Activated CD8-positive, alpha-beta memory T cell treated with anti-CD3 and anti-CD28 coated beads, Interleukin-2, amount 50 U/mL, for 1 hour (primary cell): ENCODE measurements around the gene SREBF2.
"Not testable (repeated sequence)": the region's sequence is repeated elsewhere in the genome, so short reads cannot be mapped to it uniquely, and the experiment has no call there.

Source experiments
- DNase-seq: peaks from one replicate; pipeline ENCODE4 v3.0.0-alpha.2; 2020; ENCODE audit errors: extremely low read depth

The SREBF2 gene

DNA sequence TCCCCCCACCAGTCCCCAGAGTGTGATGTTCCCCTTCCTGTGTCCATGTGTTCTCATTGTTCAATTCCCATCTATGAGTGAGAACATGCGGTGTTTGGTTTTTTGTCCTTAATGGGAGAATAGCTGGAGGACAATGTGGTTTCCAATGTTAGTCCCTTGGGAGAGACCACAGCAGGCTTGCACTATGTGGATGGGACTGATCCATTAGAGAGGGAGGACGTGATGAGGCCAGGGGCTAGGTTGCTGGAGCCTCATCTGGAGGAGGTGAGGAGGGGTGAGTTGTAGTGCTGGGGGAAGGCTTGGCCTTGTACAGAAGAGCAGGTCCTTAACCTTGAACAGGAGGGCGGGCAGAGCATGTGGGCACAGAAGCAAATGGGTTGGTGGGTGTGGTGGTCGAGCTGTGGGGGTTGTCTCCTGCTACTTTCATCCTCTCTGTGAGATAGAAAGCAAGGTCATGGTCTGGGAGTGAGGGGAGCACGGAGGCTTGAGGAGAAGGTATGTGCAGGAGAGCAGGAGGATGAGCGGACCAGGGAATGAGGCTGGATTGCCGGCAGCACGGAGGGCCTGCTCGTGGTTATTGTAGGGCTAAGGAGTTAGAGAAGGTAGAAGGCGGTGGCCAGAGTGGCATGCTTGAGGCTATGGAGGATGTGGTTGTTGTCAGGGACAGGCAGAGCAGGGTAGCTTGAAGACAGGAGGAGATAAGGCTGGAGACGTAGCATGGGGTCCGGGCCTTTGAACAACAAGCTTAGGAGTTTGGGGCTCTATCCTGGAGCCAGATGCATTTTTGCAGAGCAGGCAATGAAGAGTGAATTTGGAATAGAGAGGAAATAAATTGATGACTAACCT lies 11.2 kb upstream of the SREBF2 start:
- no peak for DNase-seq

GRCh38 chr22:41822317-41823057 lies 10.4 kb upstream of the SREBF2 start:
- peak; percentile 26 for DNase-seq

- no peak for DNase-seq
Measured at GRCh38 chr22:41823797-41824196, 9.1 kb upstream of the SREBF2 start.

- DNase-seq, result no peak
Measured at GRCh38 chr22:41825376-41825775, 7.5 kb upstream of the SREBF2 start.

DNA sequence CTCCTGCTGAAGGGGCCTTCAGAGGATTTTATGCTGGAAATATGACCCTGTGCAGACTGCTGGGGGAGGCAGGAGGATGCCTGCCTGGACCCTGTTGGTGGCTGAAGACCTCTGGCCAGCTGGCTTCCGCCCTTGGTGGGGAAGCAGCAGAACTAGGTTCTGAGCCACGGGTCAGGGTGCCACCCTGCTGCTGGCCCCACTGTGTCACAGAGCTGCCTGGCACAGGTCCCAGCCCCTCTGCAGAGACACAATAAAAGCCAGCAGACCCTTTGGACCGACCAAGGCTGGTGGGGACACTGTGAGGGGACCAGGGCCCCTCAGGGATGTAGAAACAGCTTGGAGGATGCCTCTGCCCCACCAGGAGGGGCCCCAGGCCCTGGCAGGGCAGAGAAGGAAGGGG lies 6.9 kb upstream of the SREBF2 start:
- DNase-seq, result no peak

DNA sequence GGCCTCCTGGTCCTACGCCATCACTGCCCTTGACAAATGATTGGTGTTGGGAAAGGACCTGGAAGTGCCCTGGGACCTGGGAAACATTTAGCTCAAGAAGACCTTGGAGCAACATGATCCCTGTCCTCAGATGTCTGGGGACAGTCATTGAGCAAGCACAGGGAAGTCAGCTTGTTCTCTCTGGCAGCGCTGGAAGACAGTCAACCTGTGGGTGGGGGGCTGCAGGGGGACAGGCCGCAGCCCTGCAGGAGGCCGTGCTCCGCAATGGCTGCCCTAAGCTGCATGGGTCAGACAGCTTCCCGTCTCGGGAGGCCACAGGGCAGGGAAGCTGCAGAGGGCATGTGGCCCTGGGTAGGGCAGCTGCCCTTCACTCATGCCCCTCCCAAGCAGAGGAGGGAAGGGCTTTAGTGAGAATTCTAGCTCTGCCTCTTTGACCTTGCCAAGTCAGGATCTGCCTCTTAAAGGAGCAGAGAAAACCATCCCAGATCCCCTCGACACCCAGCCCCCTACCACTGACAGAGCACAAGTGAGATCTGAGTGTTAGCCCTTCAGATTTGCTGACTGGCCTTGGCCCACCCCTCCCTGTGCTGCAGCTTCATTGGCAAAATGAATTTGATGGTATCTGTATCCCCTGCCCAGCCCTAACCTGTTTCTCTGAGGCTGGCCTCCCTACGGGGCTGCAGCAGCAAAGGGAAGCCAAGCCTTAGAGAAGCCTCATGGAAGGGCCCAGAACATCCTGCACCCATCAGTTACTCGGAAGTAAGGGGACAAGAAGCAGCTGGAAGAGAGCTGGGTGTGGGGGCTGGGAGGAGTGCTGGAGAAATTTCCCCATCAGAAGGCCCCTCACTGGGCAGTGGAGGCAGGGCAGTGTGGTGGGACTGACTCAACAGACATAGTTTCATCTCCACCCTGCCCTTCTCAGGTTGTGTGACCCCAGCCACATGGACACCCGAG lies 6.2 kb upstream of the SREBF2 start:
- no peak for DNase-seq

- no peak for DNase-seq
Measured at GRCh38 chr22:41827671-41828070, 5.2 kb upstream of the SREBF2 start.

GRCh38 chr22:41828516-41828915 lies 4.4 kb upstream of the SREBF2 start:
- DNase-seq, result no peak

- no peak for DNase-seq
Measured at GRCh38 chr22:41830174-41830573, 2.7 kb upstream of the SREBF2 start.

- DNase-seq, result no peak
Measured at GRCh38 chr22:41831383-41831782, 1.5 kb upstream of the SREBF2 start.

GRCh38 chr22:41831828-41832552 lies 915 bp upstream of the SREBF2 start:
- DNase-seq, result no peak

DNA sequence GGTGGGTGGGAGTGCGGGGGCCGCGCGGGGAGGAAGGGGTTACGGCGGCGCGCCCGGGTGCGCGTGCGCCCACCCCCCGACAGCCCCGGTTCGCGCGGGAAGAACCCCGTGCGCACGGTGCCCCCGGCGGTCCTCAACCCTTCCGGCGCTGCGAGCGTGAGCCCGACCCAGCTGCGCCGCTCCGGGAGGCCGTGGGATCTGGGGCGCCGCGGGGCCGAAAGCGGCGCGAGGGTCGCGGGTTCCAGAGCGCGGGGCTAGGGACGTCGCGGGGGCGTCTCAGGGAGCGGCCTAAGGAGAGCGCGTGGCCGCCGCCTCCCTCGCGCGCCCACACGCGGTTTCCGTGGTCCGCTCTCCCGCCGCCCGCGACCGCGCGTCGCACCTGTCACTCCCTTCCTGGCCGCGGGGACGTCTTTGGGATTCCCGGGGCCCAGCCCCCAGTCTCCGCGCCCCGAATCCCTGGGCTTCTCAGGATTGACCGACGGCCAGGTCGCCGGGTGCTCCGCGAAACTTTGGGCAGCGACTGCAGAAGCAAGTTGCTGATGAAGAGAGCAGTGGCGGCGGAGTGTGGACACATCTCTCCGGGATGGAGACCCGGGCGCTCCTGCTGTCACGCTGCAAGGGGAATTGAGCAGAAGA lies 582 bp downstream of the SREBF2 start:
- DNase-seq, result no peak

GRCh38 chr22:41834005-41834944 lies 1.4 kb downstream of the SREBF2 start:
- no peak for DNase-seq

DNA sequence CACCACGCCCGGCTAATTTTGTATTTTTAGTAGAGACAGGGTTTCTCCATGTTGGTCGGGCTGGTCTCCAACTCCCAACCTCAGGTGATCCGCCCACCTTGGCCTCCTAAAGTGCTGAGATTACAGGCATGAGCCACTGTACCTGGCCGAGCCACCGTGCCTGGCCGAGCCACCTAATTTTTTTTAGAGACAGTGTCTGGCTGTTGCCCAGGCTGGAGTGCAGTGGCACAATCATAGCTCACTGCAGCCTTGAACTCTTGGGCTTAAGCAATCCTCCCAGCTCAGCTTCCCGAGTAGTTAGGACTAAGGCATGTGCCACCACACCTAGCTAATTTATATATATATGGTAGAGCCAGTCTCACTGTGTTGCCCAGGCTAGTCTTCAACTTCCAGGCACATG lies 2.6 kb downstream of the SREBF2 start:
- DNase-seq, result not testable (repeated sequence)

DNA sequence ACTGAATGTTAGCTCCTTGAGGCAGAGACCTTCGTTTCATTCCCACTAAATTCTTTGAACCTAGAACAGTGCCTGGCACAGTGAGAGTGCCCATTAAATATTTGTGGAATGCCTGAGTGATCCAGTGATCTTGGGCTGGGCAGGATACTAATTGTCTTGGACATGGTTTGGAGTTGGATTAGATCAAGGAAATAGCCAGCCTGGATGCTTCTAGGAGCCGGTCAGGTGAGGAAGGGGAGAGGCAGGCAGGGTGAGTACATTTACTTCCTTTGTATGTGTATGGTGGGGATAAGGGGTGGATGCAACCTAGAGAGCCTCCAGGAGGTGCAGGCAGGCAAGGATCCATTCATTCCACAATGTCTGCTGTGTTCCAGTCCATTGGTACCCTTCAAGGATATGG lies 3.6 kb downstream of the SREBF2 start:
- DNase-seq, result no peak

DNA sequence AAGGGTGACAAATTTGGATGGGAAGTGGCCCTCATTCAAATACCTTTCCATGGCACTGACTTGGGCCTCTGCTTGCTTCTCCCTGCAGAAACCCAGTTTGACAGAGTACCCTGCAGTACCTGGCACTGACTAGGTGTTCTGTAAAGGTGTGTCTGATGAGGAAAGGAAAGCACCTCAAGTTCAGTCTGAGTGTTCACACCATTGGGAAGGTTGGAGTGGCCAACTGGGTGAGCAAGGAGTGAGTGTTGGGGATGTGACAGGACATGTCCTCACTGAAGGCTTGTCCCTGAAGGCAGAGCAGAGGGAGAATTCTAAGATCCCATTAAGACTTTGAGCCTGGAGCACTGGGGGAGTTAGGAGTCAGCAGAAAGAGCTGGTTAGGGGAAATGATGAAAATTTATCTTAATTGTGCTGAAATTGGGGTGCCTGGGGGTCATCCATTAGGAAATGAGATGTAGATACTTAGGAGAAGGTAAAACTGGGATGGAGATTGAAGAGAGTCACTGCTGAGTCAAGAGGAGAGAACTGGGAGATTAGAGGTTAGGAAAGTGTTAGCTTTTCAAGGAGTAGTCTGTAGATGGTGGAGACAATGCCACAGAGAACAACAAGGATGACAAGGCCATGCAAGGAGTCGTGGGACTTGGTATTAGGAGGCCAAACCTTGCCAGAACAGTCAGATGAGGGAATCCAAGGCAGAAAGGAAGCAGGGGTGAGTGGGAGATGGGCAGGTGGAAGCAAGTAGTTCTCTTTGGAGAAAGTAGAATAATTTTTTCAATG lies 6.1 kb downstream of the SREBF2 start:
- DNase-seq, result no peak

GRCh38 chr22:41840216-41840615 lies 7.3 kb downstream of the SREBF2 start:
- no peak for DNase-seq

GRCh38 chr22:41841085-41841712 lies 8.3 kb downstream of the SREBF2 start:
- DNase-seq, result no peak
